K562 (cell line): Measurements from ENCODE around the gene CPNE2. TPM values are rescaled to one million over a fixed set of nuclear protein-coding genes. Genes with fewer than 3 reads are reported as not detected.

ENCODE experiments used
- KDM4B ChIP-seq, 2 experiments: fragments of 450-650 bp in 1 of 2; sonication (generic) in 1 of 2; IDR thresholded peaks; 2 replicates each; pipeline ENCODE4 v1.6.1; 2016 to 2017; ENCODE audit warnings: borderline replicate concordance in 2 of 2, antibody characterized with exemption in 1 of 2, low read depth in 1 of 2, mild to moderate bottlenecking in 1 of 2
- SAP30 ChIP-seq: fragments of 200-600 bp; sonication (generic); IDR thresholded peaks from 2 replicates; pipeline ENCODE4 v1.6.1; 2012; ENCODE audit warnings: borderline replicate concordance, low read depth, mild to moderate bottlenecking, moderate library complexity, low read length, control low read depth, inconsistent platforms; ENCODE audit not compliant: insufficient read depth, poor library complexity, severe bottlenecking
- TARDBP ChIP-seq: fragments of 450-650 bp; IDR thresholded peaks from 2 replicates; pipeline ENCODE4 v1.6.1; 2016
- TGIF2 ChIP-seq: sonication (generic); formaldehyde crosslinking; IDR thresholded peaks from 2 replicates; pipeline ENCODE4 v1.8.1; 2022; ENCODE audit warnings: mild to moderate bottlenecking, missing genetic modification reagents, moderate library complexity
- VEZF1 ChIP-seq: fragments of 200-800 bp; sonication (Bioruptor generic); IDR thresholded peaks from 2 replicates; pipeline ENCODE4 v1.6.1; 2017; ENCODE audit warnings: missing genetic modification characterization, missing compliant biosample characterization
- YY1 ChIP-seq, 3 experiments: IDR thresholded peaks; 2 replicates each; pipeline ENCODE4 v1.6.1; 2011; ENCODE audit warnings: low read length in 2 of 3, mild to moderate bottlenecking in 2 of 3, moderate library complexity in 2 of 3, borderline replicate concordance in 1 of 3, control low read depth in 1 of 3, low read depth in 1 of 3; ENCODE audit not compliant: insufficient read depth in 3 of 3, insufficient replicate concordance in 2 of 3, control insufficient read depth in 1 of 3, insufficient read length in 1 of 3; ENCODE audit errors: extremely low read depth in 1 of 3
- ZBTB17 ChIP-seq: fragments of 450-650 bp; formaldehyde crosslinking; IDR thresholded peaks from 2 replicates; pipeline ENCODE4 v1.4.0; 2020; ENCODE audit warnings: mild to moderate bottlenecking
- ZNF232 ChIP-seq: sonication (generic); formaldehyde crosslinking; IDR thresholded peaks from 2 replicates; pipeline ENCODE4 v1.8.0; 2022; ENCODE audit warnings: mild to moderate bottlenecking, missing genetic modification reagents
- ZNF263 ChIP-seq: sonication (generic); formaldehyde crosslinking; IDR thresholded peaks from 2 replicates; pipeline ENCODE4 v1.8.0; 2022; ENCODE audit warnings: mild to moderate bottlenecking, missing genetic modification reagents, borderline replicate concordance
- ZNF589 ChIP-seq: fragments of 200-800 bp; sonication (Bioruptor generic); IDR thresholded peaks from 2 replicates; pipeline ENCODE4 v1.6.1; 2016; ENCODE audit warnings: low read depth, missing genetic modification characterization, missing compliant biosample characterization
- polyA plus RNA-seq, 8 experiments: library from polyadenylated mRNA; depleted of rRNA in 4 of 8; stranded (reverse) in 5 of 8; unstranded in 3 of 8; fragments of >200 nt; fragmentation: Nextera tagmentation in 2 of 8; fragmentation: Illumina TruSeq in 1 of 8; extraction: Ambion mirVana in 2 of 8; extraction: Trizol in 1 of 8; gene quantifications; 2 replicates each; pipeline versions ENCODE4 v1.2.1 to v1.2.3, GENCODE V29; 2011 to 2014; ENCODE audit warnings: inconsistent platforms in 1 of 8, missing spikeins in 1 of 8
- total RNA-seq, 7 experiments: library from RNA; depleted of rRNA in 6 of 7; stranded (reverse); fragments of >200 nt in 6 of 7; fragmentation: Illumina TruSeq in 2 of 7; extraction: Trizol in 2 of 7; gene quantifications; 2 replicates each; pipeline versions ENCODE4 v1.2.1 to v1.2.3, GENCODE V29; 2011 to 2021; ENCODE audit warnings: low replicate concordance in 1 of 7
- TF ChIP-seq, protein P1 (sequence below): fragments of 250-450 bp; sonication (Bioruptor Pico); IDR thresholded peaks from 2 replicates; pipeline ENCODE4 v1.4.0; 2020; ENCODE audit warnings: mild to moderate bottlenecking, moderate library complexity, borderline replicate concordance
- TF ChIP-seq, protein P2 (sequence below): fragments of 250-450 bp; sonication (Bioruptor Pico); IDR thresholded peaks from 2 replicates; pipeline ENCODE4 v1.8.0; 2021; ENCODE audit warnings: moderate library complexity, mild to moderate bottlenecking, inconsistent platforms
- TF ChIP-seq, protein P3 (sequence below): sonication (generic); formaldehyde crosslinking; IDR thresholded peaks from 2 replicates; pipeline ENCODE4 v1.8.1; 2022; ENCODE audit warnings: missing genetic modification reagents

The CPNE2 gene
- total and polyA plus RNA-seq, 9 of the 15 experiments (the other 6 are each of a cell fraction or from before 2014, with no cell fraction given): 3.0 to 13.9 (median 8.6) TPM

DNA sequence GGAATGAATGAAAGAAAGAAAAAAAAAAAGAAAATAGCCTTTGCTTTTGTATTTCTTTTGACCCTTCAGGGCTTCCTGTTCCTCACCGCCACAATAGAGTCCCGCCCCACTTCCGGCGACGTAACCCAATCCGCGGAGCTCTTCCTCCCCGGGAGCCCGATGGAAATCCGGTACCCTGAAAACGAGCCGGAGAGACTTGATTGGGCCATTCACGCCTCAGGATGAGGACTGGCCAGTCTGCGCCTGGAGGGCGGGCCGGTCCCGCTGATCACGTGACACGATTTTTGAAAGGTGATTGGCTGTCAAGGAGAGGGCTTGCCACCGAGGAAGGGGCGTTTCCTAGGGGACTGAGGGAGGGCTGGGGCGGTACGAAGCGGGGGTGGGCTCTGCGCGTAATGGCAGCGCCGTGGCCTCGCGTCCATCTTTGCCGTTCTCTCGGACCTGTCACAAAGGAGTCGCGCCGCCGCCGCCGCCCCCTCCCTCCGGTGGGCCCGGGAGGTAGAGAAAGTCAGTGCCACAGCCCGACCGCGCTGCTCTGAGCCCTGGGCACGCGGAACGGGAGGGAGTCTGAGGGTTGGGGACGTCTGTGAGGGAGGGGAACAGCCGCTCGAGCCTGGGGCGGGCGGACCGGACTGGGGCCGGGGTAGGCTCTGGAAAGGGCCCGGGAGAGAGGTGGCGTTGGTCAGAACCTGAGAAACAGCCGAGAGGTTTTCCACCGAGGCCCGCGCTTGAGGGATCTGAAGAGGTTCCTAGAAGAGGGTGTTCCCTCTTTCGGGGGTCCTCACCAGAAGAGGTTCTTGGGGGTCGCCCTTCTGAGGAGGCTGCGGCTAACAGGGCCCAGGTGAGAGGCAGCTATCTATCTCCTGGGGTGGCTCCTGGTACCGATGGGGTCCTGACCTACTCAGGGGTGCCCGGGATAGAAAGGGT lies 93.8 kb downstream of the CPNE2 start, which contains the start of the genes PSME3IP1 and RSPRY1 (continued):
- TF ChIP-seq ZBTB17 (CRISPR knock-in tag) (peak; percentile 50; the same call in 1 of the 2 replicates), KDM4B (IDR thresholded peaks at IDR 0.05; ENCODE audit: borderline replicate concordance in 2 of 2, low read depth in 1 of 2) (0 out of 4 replicates have a peak, but pooled peaks of 1 of the 2 experiments have one; percentile 25), TARDBP (no peak), ZNF589 (peak; percentile 42; the same call in 1 of the 2 replicates), ZNF263 (peak; percentile 34; the same call in 1 of the 2 replicates), VEZF1 (CRISPR knock-in tag) (peak; percentile 86), TGIF2 (CRISPR knock-in tag) (peak; percentile 16; the same call in 1 of the 2 replicates), ZNF232 (CRISPR knock-in tag) (0 out of 2 replicates have a peak, but pooled peaks have one; percentile 66), SAP30 (peak; percentile 5), YY1 (IDR thresholded peaks at IDR 0.05; ENCODE audit: borderline replicate concordance in 1 of 3, control insufficient read depth in 1 of 3, extremely low read depth in 1 of 3, insufficient read depth in 3 of 3, insufficient read length in 1 of 3, insufficient replicate concordance in 2 of 3, low read depth in 1 of 3, low read length in 2 of 3) (peak; percentile 62 to 95 (median 92))
- TF ChIP-seq, protein P1, sequence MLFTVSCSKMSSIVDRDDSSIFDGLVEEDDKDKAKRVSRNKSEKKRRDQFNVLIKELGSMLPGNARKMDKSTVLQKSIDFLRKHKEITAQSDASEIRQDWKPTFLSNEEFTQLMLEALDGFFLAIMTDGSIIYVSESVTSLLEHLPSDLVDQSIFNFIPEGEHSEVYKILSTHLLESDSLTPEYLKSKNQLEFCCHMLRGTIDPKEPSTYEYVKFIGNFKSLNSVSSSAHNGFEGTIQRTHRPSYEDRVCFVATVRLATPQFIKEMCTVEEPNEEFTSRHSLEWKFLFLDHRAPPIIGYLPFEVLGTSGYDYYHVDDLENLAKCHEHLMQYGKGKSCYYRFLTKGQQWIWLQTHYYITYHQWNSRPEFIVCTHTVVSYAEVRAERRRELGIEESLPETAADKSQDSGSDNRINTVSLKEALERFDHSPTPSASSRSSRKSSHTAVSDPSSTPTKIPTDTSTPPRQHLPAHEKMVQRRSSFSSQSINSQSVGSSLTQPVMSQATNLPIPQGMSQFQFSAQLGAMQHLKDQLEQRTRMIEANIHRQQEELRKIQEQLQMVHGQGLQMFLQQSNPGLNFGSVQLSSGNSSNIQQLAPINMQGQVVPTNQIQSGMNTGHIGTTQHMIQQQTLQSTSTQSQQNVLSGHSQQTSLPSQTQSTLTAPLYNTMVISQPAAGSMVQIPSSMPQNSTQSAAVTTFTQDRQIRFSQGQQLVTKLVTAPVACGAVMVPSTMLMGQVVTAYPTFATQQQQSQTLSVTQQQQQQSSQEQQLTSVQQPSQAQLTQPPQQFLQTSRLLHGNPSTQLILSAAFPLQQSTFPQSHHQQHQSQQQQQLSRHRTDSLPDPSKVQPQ (CRISPR knock-in tag): no peak
- TF ChIP-seq, protein P2, sequence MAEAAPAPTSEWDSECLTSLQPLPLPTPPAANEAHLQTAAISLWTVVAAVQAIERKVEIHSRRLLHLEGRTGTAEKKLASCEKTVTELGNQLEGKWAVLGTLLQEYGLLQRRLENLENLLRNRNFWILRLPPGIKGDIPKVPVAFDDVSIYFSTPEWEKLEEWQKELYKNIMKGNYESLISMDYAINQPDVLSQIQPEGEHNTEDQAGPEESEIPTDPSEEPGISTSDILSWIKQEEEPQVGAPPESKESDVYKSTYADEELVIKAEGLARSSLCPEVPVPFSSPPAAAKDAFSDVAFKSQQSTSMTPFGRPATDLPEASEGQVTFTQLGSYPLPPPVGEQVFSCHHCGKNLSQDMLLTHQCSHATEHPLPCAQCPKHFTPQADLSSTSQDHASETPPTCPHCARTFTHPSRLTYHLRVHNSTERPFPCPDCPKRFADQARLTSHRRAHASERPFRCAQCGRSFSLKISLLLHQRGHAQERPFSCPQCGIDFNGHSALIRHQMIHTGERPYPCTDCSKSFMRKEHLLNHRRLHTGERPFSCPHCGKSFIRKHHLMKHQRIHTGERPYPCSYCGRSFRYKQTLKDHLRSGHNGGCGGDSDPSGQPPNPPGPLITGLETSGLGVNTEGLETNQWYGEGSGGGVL: no peak
- TF ChIP-seq, protein P3, sequence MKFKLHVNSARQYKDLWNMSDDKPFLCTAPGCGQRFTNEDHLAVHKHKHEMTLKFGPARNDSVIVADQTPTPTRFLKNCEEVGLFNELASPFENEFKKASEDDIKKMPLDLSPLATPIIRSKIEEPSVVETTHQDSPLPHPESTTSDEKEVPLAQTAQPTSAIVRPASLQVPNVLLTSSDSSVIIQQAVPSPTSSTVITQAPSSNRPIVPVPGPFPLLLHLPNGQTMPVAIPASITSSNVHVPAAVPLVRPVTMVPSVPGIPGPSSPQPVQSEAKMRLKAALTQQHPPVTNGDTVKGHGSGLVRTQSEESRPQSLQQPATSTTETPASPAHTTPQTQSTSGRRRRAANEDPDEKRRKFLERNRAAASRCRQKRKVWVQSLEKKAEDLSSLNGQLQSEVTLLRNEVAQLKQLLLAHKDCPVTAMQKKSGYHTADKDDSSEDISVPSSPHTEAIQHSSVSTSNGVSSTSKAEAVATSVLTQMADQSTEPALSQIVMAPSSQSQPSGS (CRISPR knock-in tag): no peak
